ENCODE data around the gene DDAH1.

DNA sequence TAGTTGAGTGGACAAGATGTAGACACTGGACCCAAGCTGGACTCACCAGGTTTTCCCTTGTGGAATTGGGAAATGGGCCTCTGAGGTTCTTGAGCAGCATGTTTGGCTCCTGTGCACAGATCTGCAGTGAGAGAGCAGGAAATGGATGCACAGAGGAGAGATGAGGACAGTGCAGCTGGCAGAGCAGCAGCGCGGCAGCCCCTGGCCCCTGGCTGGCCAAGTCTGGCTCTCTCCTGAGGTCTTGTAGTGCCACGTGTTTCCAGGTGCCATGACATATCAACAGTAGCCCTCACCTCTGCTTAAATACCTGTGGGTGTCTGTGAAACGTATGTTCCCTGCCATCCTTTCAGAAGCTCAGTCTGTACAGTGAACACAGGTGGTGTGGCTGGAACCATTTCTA is 169.3 kb downstream of the DDAH1 start:
- TF ChIP-seq, protein P1, sequence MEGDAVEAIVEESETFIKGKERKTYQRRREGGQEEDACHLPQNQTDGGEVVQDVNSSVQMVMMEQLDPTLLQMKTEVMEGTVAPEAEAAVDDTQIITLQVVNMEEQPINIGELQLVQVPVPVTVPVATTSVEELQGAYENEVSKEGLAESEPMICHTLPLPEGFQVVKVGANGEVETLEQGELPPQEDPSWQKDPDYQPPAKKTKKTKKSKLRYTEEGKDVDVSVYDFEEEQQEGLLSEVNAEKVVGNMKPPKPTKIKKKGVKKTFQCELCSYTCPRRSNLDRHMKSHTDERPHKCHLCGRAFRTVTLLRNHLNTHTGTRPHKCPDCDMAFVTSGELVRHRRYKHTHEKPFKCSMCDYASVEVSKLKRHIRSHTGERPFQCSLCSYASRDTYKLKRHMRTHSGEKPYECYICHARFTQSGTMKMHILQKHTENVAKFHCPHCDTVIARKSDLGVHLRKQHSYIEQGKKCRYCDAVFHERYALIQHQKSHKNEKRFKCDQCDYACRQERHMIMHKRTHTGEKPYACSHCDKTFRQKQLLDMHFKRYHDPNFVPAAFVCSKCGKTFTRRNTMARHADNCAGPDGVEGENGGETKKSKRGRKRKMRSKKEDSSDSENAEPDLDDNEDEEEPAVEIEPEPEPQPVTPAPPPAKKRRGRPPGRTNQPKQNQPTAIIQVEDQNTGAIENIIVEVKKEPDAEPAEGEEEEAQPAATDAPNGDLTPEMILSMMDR (IDR thresholded peaks at IDR 0.05), result no peak
- no peak for TF ChIP-seq POLR2AphosphoS5 (IDR thresholded peaks at IDR 0.05)

Measured in breast epithelium (tissue), 3 donors.